Measurements from ENCODE around the gene CD59.
"Not testable (repeated sequence)": the region's sequence is repeated elsewhere in the genome, so short reads cannot be mapped to it uniquely, and the experiment has no call there.

CD59 gene

DNA sequence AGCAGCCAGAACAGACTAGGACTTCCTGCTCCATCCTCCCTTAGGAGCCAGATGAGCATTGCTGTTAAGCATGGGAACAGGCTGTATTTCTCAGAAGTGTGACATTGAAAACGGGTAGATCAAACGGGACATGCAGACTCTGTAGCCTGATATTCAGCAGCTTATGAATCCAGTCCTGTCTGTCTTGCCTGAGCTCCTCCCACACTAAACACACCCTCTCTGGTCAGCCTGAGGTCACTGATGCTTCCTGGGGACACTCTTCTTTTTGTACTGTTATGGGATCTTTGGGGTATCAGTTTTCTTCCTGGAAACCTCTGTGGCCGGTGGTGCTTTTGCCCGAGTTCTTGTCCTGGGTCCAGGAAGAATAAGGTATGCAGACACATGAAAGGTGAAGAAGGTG is 71.4 kb downstream of the CD59 start:
- TF ChIP-seq, protein P1, sequence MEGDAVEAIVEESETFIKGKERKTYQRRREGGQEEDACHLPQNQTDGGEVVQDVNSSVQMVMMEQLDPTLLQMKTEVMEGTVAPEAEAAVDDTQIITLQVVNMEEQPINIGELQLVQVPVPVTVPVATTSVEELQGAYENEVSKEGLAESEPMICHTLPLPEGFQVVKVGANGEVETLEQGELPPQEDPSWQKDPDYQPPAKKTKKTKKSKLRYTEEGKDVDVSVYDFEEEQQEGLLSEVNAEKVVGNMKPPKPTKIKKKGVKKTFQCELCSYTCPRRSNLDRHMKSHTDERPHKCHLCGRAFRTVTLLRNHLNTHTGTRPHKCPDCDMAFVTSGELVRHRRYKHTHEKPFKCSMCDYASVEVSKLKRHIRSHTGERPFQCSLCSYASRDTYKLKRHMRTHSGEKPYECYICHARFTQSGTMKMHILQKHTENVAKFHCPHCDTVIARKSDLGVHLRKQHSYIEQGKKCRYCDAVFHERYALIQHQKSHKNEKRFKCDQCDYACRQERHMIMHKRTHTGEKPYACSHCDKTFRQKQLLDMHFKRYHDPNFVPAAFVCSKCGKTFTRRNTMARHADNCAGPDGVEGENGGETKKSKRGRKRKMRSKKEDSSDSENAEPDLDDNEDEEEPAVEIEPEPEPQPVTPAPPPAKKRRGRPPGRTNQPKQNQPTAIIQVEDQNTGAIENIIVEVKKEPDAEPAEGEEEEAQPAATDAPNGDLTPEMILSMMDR (IDR thresholded peaks at IDR 0.05; ENCODE audit: poor library complexity, severe bottlenecking): no peak
- Histone ChIP-seq H3K27ac (ENCODE audit: poor library complexity, severe bottlenecking) (no peak overlapping the region), H3K36me3 (ENCODE audit: low read depth) (no peaks in the 10 kb centered on the region), H3K4me1 (ENCODE audit: insufficient read depth, poor library complexity, severe bottlenecking) (no peaks in the 10 kb centered on the region), H3K4me3 (ENCODE audit: severe bottlenecking) (no peak overlapping the region), H3K9me3 (ENCODE audit: severe bottlenecking) (no peaks in the 10 kb centered on the region), H3K27me3 (ENCODE audit: insufficient read depth, poor library complexity, severe bottlenecking) (no peaks in the 10 kb centered on the region)
- DNase-seq (ENCODE audit: low spot score): no peak
- ATAC-seq (ENCODE audit: low read depth): no peak

DNA sequence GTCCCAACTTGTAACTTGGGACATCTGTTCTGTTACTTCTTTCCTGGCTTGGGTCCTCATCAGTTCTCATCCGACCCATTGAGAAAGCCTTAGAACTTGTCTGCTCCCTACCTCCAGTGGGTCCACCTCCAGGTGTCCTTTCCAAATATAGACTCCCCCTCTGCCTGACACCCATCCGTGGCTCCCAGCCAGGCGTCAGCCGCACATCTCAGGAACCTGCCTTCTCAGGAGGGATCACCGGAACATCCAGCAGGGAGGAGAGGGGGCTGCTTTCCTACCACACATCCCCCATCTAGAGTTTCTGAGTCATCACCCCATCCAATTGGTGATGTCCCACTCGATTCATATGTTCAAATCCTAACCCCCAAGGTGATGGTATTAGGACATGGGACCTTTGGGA is 72.1 kb downstream of the CD59 start:
- TF ChIP-seq, protein P1 (IDR thresholded peaks at IDR 0.05; ENCODE audit: poor library complexity, severe bottlenecking): no peak
- Histone ChIP-seq H3K9me3 (ENCODE audit: severe bottlenecking) (no peaks in the 10 kb centered on the region), H3K27me3 (ENCODE audit: insufficient read depth, poor library complexity, severe bottlenecking) (no peaks in the 10 kb centered on the region), H3K27ac (ENCODE audit: poor library complexity, severe bottlenecking) (no peak overlapping the region), H3K4me1 (ENCODE audit: insufficient read depth, poor library complexity, severe bottlenecking) (no peaks in the 10 kb centered on the region), H3K36me3 (ENCODE audit: low read depth) (no peaks in the 10 kb centered on the region), H3K4me3 (ENCODE audit: severe bottlenecking) (no peak overlapping the region)
- ATAC-seq (ENCODE audit: low read depth) (no peak), DNase-seq (ENCODE audit: low spot score) (no peak)

DNA sequence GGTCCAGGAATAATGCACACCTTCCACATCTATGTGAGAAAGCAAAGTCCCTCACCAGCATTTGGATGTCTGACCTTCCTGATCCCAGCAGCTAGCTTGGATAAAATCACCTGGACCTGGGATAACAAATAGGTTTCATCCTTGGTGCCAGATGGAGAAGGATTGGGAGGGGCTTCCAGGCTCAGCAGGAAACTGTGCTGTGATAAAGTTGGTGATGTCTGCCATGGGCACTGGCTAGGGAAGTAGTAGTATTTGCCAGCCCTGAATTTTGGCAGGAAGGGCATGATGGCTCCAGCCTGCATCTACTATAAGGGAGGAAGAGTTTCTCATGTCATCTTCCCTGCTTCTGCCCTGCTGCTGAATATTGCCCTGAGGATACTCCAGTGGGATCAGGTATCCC is 73.1 kb downstream of the CD59 start:
- no peak for ATAC-seq (ENCODE audit: low read depth)
- Histone ChIP-seq H3K27me3 (ENCODE audit: insufficient read depth, poor library complexity, severe bottlenecking) (no peaks in the 10 kb centered on the region), H3K36me3 (ENCODE audit: low read depth) (no peaks in the 10 kb centered on the region), H3K4me3 (ENCODE audit: severe bottlenecking) (no peak overlapping the region), H3K9me3 (ENCODE audit: severe bottlenecking) (no peaks in the 10 kb centered on the region), H3K4me1 (ENCODE audit: insufficient read depth, poor library complexity, severe bottlenecking) (no peaks in the 10 kb centered on the region), H3K27ac (ENCODE audit: poor library complexity, severe bottlenecking) (no peak overlapping the region)
- TF ChIP-seq, protein P1 (IDR thresholded peaks at IDR 0.05; ENCODE audit: poor library complexity, severe bottlenecking): no peak
- DNase-seq (ENCODE audit: low spot score): no peak

DNA sequence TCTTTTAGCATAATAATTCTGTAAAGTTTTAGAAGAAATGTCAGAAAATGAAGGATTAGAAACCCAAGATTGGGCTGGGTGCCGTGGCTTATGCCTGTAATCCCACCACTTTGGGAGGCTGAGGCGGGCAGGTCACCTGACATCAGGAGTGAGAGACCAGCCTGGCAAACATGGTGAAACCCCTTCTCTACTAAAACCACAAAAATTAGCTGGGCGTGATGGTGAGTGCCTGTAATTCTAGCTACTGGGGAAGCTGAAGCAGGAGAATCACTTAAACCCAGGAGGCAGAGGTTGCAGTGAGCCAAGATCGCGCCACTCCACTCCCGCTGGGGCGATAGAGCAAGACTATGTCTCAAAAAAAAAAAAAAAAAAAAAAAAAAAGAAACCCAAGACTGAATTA is 74.7 kb downstream of the CD59 start:
- not testable (repeated sequence) for DNase-seq (ENCODE audit: low spot score); H3K27me3 ChIP-seq (ENCODE audit: insufficient read depth, poor library complexity, severe bottlenecking); H3K4me1 ChIP-seq (ENCODE audit: insufficient read depth, poor library complexity, severe bottlenecking); H3K9me3 ChIP-seq (ENCODE audit: severe bottlenecking); H3K4me3 ChIP-seq (ENCODE audit: severe bottlenecking); H3K27ac ChIP-seq (ENCODE audit: poor library complexity, severe bottlenecking); ATAC-seq (ENCODE audit: low read depth); H3K36me3 ChIP-seq (ENCODE audit: low read depth)

DNA sequence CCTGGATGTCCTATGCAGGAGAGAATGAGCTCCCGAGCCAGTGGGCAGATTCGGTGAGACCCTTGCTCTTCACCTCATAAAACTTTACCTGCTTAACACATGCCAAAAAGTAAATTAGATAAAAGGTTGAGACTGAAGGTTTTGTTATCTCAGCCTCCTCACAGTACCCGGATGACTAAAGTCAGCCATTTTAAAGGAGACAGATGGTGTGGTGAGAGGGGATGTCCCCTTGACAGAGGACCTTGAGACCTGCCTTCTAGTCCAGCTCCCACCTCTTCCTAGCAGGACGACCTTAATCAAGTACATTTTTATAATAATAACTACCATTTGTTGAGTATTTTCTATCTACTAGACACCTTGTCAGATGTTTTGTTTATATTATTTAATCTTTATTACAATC is 75.3 kb downstream of the CD59 start:
- ATAC-seq (ENCODE audit: low read depth) (no peak), DNase-seq (ENCODE audit: low spot score) (no peak)
- no peak overlapping the region for H3K27ac ChIP-seq (ENCODE audit: poor library complexity, severe bottlenecking)
- no peak overlapping the region for H3K4me3 ChIP-seq (ENCODE audit: severe bottlenecking)
- H3K27me3 ChIP-seq (ENCODE audit: insufficient read depth, poor library complexity, severe bottlenecking): no peaks in the 10 kb centered on the region
- H3K36me3 ChIP-seq (ENCODE audit: low read depth): no peaks in the 10 kb centered on the region
- H3K4me1 ChIP-seq (ENCODE audit: insufficient read depth, poor library complexity, severe bottlenecking): peaks cover 5% of the 10 kb centered on the region
- TF ChIP-seq, protein P1 (IDR thresholded peaks at IDR 0.05; ENCODE audit: poor library complexity, severe bottlenecking): no peak
- H3K9me3 ChIP-seq (ENCODE audit: severe bottlenecking): no peaks in the 10 kb centered on the region
